Measurements from ENCODE around the gene LRRC2.

The LRRC2 gene

DNA sequence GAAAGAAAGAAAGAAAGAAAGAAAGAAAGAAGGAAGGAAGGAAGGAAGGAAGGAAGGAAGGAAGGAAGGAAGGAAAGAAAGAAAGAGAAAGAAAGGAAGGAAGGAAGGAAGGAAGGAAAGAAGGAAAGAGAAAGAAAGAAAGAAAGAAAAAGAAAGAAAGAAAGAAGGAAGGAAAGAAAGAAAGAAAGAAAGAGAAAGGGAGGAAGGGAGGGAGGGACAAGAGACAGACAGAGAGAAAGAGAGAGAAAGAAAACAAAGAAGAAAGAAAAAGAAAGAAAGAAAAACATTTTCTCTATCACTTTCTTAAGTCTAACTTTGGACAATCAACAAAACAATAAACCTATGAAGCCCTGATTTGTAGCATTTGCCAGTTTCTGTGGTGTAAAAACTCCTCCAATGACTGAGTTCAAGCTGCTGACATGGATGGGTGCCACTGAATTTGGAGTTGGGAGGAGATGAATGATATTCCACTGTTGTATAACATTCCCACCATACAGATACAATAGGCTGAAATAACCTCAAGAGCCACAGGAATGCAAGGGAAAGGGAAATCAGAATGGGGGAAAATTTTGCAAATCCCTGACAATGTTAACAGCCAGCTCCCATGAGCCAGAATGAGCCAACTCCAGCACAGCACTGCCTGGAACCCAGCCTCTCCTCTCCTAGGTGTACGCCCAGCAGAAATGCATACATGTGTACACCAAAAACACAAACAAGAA is 83.3 kb downstream of the LRRC2 start:
- TF ChIP-seq CTCF (IDR thresholded peaks at IDR 0.05; ENCODE audit: unreplicated experiment in 3 of 3), result no peak
- H3K9me3 Mint-ChIP-seq, result peaks cover 2% of the 10 kb centered on the region

DNA sequence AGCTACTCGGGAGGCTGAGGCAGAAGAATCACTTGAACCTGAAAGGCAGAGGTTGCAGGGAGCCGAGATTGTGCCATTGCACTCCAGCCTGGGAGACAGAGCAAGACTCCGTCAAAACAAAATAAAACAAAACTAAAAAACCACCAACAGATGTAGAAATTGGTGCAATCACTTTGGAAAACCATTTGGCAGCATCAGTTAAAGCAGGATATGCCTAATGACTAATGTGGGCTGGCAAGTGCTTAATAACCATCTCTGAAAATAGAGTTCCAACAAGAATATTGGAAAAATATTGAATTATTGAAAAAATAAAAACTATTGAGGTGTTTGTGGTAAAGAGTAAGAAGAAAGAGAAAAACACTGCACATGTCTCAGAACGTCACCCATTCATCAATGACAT is 84.5 kb downstream of the LRRC2 start:
- Mint-ChIP-seq H3K36me3 (ENCODE audit: low read depth) (no peaks in the 10 kb centered on the region), H3K27ac (no peak overlapping the region), H3K4me1 (peaks cover 14% of the 10 kb centered on the region)

More for the DNA sequence above, 83.3 kb downstream of the LRRC2 start:
- peaks cover 14% of the 10 kb centered on the region for H3K4me1 Mint-ChIP-seq
- H3K27me3 Mint-ChIP-seq (ENCODE audit: low read depth), result peaks cover 16% of the 10 kb centered on the region
- H3K27ac Mint-ChIP-seq, result no peak overlapping the region
- no peak overlapping the region for H3K4me3 Mint-ChIP-seq
- no peaks in the 10 kb centered on the region for H3K36me3 Mint-ChIP-seq (ENCODE audit: low read depth)

DNA sequence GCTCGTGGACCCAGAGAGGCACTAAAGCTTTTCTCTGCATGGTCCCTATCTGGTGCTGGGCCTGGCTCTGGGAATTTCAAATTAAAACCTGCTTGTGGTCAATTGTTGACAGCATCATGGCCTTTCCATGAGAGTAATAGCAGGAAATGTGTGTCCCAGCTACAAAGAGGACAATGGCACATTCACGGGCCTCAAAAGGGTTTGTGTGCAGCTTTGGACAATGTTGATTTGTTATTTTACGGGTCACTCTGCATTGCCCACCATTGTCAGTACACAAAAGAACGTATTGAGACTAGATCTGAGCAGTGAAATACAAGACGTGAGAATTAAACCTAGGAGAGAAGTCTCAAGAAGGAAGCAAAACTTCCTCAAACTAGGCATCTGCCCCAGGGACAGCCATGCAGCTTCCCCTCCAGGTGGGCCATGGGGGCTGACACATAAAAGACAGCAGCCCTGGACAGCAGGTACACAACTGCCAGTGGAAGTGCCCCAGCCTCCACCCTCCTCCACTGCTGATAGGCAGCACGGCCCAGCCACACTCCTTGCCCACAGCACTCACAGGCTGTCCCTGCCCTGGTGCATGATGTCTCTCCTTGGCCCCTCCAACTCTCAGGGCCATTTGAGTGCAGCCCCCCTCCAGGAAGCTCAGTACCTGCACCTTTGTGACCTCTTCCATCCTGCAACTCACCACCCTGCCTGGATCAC is 85.5 kb downstream of the LRRC2 start:
- TF ChIP-seq CTCF (IDR thresholded peaks at IDR 0.05; ENCODE audit: unreplicated experiment in 3 of 3), result no peak
- Mint-ChIP-seq H3K9me3 (peaks cover 1% of the 10 kb centered on the region), H3K4me3 (no peak overlapping the region), H3K27me3 (ENCODE audit: low read depth) (peaks cover 24% of the 10 kb centered on the region), H3K36me3 (ENCODE audit: low read depth) (no peaks in the 10 kb centered on the region), H3K27ac (no peak overlapping the region), H3K4me1 (peaks cover 7% of the 10 kb centered on the region)

More for the DNA sequence above, 84.5 kb downstream of the LRRC2 start:
- no peak for TF ChIP-seq CTCF (IDR thresholded peaks at IDR 0.05; ENCODE audit: unreplicated experiment in 3 of 3)
- no peaks in the 10 kb centered on the region for H3K9me3 Mint-ChIP-seq
- no peak overlapping the region for H3K4me3 Mint-ChIP-seq
- H3K27me3 Mint-ChIP-seq (ENCODE audit: low read depth), result peaks cover 24% of the 10 kb centered on the region

DNA sequence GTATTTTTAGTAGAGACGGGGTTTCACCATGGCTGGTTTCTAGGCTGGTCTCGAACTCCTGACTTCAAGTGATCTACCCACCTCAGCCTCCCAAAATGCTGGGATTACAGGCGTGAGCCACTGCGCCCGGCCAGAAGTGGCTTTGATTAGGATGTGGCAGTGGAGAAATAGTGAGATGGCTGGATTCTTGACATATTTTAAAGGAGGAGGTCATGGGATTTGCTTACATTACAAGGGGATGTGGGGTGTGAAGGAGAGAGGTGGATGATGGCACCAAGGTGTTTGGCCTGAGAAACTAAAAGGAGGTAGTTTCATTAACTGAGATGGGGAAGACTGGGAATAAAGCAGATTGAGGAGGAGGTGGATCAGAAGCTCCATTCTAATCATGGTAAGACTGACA is 86.4 kb downstream of the LRRC2 start:
- Mint-ChIP-seq H3K9me3 (peaks cover 11% of the 10 kb centered on the region), H3K4me3 (no peak overlapping the region), H3K27me3 (ENCODE audit: low read depth) (peaks cover 31% of the 10 kb centered on the region), H3K27ac (no peak overlapping the region), H3K36me3 (ENCODE audit: low read depth) (no peaks in the 10 kb centered on the region), H3K4me1 (peaks cover 5% of the 10 kb centered on the region)
- TF ChIP-seq CTCF (IDR thresholded peaks at IDR 0.05; ENCODE audit: unreplicated experiment in 3 of 3), result no peak

GRCh38 chr3:46479021-46479420 is 87.1 kb downstream of the LRRC2 start:
- no peak overlapping the region for H3K4me3 Mint-ChIP-seq
- H3K27ac Mint-ChIP-seq, result no peak overlapping the region
- H3K9me3 Mint-ChIP-seq, result peaks cover 15% of the 10 kb centered on the region
- no peaks in the 10 kb centered on the region for H3K36me3 Mint-ChIP-seq (ENCODE audit: low read depth)
- no peak for TF ChIP-seq CTCF (IDR thresholded peaks at IDR 0.05; ENCODE audit: unreplicated experiment in 3 of 3)
- peaks cover 5% of the 10 kb centered on the region for H3K4me1 Mint-ChIP-seq
- peaks cover 34% of the 10 kb centered on the region for H3K27me3 Mint-ChIP-seq (ENCODE audit: low read depth)
